Activated CD4-positive, alpha-beta T cell treated with anti-CD3 and anti-CD28 coated beads for 4 hours (primary cell): ENCODE data around the gene ING4.

Experiments
- DNase-seq, 2 donors: peaks; one replicate each; pipeline ENCODE4 v3.0.0-alpha.2; 2020

The ING4 gene

DNA sequence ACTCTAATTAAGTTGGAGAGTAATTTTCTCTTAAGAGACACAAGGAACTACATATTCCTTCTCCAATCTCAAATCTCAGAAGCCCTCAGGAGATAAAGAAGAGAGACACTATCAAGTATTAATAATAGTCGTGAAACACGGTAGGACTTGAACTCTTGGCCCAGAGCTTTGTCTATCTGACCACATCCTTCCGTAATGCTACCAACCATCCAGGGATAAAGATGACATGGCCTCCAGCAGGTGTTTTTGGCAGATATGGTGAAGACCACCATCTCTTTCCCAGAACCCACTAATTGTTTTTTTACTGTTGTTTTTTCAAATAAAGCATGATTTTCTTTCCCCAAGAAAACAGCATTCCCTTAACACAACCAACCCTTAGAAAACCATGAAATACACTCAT, 22.9 kb upstream of the ING4 start:
- DNase-seq, result no peak

GRCh38 chr12:6684609-6685008, 21.7 kb upstream of the ING4 start:
- peak; percentile 39 to 47 for DNase-seq

DNA sequence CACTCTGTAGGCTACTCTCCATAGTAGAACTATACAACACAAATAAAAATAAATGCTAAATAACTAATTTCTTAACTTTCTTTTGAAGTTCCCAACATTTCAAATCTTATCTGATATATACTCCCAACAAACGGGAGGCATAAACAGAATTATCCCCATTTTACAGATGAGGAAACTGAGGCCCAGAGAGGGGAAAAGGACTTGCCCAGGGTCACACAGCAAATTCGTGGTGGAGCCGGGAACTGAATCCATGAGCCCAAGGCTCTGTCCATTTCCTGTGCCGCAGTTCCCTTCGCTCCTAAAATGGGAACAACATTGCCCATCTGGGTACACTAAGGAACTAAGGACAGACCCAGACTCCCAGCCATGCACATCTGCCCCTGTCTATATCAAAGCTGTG, 14.0 kb upstream of the ING4 start:
- no peak for DNase-seq

- no peak for DNase-seq
These were observed 9.2 kb upstream of the ING4 start for GRCh38 chr12:6672143-6672542.

GRCh38 chr12:6667559-6668210, 4.8 kb upstream of the ING4 start:
- DNase-seq, result no peak

GRCh38 chr12:6666211-6666610, 3.3 kb upstream of the ING4 start:
- no peak for DNase-seq

DNA sequence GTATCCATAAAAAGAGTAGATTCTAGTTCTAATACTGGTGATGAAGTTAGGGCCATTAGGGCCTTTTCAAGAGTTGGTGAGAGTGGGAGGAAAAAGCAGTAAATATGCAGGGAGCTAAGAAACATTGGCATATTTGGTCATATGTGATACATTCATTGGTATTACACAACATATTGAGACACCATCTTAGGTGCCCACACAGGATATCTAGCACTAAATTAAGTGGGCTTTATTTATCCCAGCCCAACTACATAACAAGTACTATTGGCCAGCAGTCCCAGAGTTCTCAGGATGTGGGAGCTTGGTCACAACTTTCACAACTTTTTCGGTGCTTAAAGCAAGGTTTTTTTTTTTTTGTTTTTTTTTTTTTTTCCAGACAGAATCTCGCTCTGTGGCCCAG, 2.0 kb upstream of the ING4 start:
- no peak for DNase-seq

- DNase-seq, result no peak
These were observed 365 bp downstream of the ING4 start for GRCh38 chr12:6662602-6662905.

GRCh38 chr12:6653987-6654386, 8.9 kb downstream of the ING4 start:
- no peak for DNase-seq

GRCh38 chr12:6653342-6653741, 9.6 kb downstream of the ING4 start:
- DNase-seq, result no peak

- no peak for DNase-seq
These were observed 10.5 kb downstream of the ING4 start for GRCh38 chr12:6652391-6652790.

- no peak for DNase-seq
These were observed 12.1 kb downstream of the ING4 start for GRCh38 chr12:6650832-6651231.

DNA sequence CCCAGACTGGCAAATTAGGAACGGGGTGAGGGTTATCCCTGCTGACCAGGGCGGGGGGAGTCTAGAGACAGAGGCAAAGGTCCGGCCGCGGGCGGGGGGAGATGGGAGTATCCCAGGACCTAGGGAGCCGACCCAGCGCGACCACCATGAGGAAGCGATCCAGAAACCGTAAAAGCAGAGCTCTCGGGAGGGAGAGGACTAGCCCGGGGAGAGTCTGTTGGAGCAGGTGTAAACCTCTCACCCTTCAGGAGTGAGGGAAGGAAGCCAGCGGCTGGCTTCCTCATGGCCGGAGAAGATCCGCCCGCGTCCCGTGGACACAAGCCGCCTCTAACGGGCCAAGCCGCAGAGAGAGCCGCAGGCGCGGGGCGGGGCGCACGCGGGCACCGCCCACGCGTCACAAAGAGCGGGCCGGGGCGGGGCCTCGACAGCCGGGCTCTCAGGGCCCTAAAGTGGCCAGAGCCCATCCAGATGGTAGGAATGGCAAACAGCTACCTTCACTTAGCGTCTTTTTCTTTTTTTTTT, 15.8 kb downstream of the ING4 start, which contains the start of gene ACRBP:
TSS of gene ACRBP (minus strand) at position 350 of the 522 bp plus-strand sequence. CDS start at position 284, 66 bp downstream.
- DNase-seq, result no peak

DNA sequence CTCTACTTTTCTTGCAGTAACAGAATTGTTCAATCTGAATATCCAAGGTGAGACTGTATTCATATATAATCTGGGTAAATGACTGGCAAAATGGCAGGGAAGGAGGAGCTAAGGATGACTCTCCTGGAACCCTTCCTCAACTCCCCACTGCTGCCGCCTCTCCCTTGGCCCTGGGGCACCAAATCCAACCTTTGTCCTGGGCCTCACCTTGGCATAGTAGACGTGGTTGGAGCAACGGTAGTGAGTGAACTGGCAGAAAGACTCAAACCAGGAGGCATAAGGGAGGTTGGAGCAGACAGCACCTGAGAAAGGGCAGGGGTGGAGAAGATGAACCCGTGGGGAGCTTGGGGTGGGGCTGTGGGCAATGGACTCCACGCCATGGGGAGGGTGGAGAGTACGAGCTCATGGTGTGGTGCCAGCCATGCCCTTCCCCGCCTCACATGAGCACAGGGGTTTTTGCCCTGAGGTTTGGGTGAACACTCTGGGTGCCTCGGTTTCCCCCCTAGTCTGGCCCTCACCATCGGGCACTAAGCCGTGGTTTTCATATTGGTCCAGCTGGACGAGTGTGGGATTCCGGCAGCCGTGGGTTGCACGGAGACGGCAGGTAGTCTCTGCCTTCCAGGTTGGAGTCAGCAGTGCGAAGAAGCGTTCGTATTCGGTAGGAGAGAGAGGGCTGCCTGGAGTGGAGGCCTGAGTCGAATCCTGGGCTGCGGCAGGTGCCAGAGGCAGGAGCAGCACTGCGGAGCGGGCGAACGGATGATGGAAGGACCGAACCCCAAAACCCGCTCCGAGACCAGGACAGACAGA, 16.4 kb downstream of the ING4 start:
- DNase-seq, result no peak

GRCh38 chr12:6644903-6645302, 18.0 kb downstream of the ING4 start:
- DNase-seq, result no peak

GRCh38 chr12:6644257-6644596, 18.7 kb downstream of the ING4 start:
- DNase-seq, result no peak

DNA sequence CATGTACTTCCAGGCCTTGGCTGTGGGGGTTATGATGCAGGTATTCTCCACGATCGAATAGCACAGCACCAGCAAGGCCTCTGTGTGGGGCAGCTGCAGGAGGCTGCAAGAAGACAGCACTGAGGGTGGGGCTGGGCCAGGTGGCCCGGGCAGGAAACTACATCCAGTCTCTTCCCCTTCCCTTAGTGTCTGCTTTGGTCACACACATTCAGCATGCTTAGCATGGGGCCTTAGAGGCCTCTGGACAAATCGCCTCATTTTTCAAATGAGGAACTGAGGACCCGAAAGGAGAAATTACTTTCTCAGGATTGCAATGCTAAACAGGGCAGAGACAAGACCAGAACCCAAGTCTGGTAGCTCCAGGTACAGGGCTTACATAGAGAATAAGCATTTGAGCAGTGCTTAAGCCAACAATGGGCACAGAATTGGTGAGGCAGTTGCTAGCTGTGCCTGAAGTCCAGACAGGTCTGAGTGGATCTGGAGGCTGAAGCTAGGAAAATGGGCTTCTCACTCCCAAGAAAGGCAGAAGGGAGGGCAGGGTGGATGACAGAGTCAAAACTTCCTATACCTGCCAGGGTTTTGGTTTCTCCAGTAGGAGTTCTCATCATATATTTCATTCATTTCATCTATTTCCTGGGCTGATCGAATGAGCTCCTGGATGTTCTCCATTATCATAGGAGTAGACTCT, 19.2 kb downstream of the ING4 start:
- DNase-seq, result no peak

GRCh38 chr12:6641131-6641530, 21.8 kb downstream of the ING4 start:
- DNase-seq, result no peak

- DNase-seq, result no peak
These were observed 22.4 kb downstream of the ING4 start for GRCh38 chr12:6640497-6640896.

DNA sequence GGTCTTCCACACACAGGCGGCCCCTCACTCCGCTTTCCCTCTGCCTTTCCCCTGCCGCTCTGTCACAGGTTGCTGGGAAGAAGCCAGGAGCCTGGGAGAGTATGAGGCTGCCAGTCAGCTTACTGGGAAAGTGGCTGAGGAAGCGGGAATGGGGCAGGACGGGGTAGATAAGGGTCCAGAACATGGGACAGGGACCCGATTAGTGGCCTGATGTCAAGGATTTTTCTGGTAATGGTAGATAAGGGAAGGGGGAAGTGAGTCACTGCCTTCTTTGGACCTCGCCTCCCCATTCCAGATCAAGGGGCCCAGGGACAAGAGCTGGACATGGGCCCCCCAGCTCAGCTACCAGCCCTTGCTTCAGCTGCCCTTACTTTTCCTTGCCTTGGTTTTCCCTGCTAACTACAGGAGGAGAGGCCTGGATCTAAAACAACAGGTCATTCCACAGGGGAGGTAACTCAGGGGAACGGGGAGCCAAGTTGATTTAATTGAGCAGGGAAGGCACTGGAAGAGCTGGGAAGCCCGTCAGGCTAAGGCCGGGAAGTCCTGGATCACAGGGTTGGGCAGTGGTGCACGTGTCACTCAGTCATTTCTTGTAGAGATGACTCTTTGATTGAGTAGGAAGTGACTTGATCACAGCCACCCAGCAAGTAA, 23.6 kb downstream of the ING4 start:
- no peak for DNase-seq

GRCh38 chr12:6638305-6638704, 24.6 kb downstream of the ING4 start:
- no peak for DNase-seq

- DNase-seq, result no peak
These were observed 26.9 kb downstream of the ING4 start, which contains the start of gene LPAR5 for GRCh38 chr12:6635856-6636531. LPAR5 (minus strand) TSS chr12:6635959; CDS start chr12:6621248, 14,711 bp downstream.

DNA sequence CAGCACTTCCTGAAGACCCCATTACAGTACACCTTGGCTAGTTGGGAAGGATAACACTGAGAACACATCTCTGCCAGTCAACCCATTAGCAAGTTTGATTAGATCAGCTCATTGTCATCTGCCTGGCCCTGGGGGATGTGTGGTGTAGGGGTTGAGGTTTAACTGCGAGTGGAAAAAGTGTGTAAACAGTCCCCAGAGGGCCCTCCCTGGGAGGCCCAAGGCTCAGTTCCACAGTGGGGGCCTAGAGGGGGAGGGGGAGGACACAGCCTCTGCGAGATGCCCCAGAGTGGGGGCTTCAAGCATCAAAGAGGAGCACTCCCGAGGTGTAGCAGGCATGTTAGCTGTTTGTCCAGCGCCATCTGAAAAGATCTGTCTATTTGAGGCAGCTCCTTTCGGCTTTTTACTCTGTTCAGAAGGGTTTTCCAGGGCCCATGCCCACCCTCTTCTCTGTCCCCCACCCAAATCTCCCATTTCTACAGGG, 27.5 kb downstream of the ING4 start:
- DNase-seq, result peak; percentile 50 to 56
